HL-60 (cell line): Measurements from ENCODE around the gene ZBTB47.

Experiments used
- DNase-seq, 2 experiments: peaks; one replicate each; pipeline ENCODE4 v3.0.0-alpha.2; 2010 to 2020; ENCODE audit warnings: low read depth in 1 of 2, low spot score in 1 of 2
- H3K27ac ChIP-seq: fragments of 250-450 bp; sonication (Bioruptor Pico); replicated peaks from 2 replicates; pipeline ENCODE4 v1.5.1; 2020; ENCODE audit warnings: mild to moderate bottlenecking, moderate library complexity
- H3K27me3 ChIP-seq: fragments of 250-450 bp; sonication (Bioruptor Pico); 2 replicates; pipeline ENCODE4 v1.5.1; 2021; ENCODE audit warnings: mild to moderate bottlenecking, moderate library complexity; ENCODE audit not compliant: insufficient read depth, poor library complexity, severe bottlenecking
- H3K4me3 ChIP-seq: replicated peaks from 2 replicates; pipeline ENCODE4 v1.5.1; 2011; ENCODE audit warnings: mild to moderate bottlenecking, control low read depth, low read length; ENCODE audit not compliant: insufficient read depth
- CTCF ChIP-seq: IDR thresholded peaks from one replicate; pipeline ENCODE4 v1.5.1; 2011; ENCODE audit warnings: low read length, control low read depth, inconsistent platforms; ENCODE audit not compliant: insufficient read depth
- GABPA ChIP-seq: IDR thresholded peaks from 2 replicates; pipeline ENCODE4 v1.6.1; 2012; ENCODE audit warnings: low read depth
- POLR2AphosphoS5 ChIP-seq: IDR thresholded peaks from 2 replicates; pipeline ENCODE4 v1.6.1; 2012; ENCODE audit warnings: low read depth
- SPI1 ChIP-seq: IDR thresholded peaks from 2 replicates; pipeline ENCODE4 v1.6.1; 2012; ENCODE audit warnings: low read depth, mild to moderate bottlenecking, borderline replicate concordance
- TF ChIP-seq, protein P1 (sequence below): IDR thresholded peaks from 2 replicates; pipeline ENCODE4 v1.6.1; 2012; ENCODE audit warnings: low read depth; ENCODE audit not compliant: insufficient replicate concordance

Gene ZBTB47

DNA sequence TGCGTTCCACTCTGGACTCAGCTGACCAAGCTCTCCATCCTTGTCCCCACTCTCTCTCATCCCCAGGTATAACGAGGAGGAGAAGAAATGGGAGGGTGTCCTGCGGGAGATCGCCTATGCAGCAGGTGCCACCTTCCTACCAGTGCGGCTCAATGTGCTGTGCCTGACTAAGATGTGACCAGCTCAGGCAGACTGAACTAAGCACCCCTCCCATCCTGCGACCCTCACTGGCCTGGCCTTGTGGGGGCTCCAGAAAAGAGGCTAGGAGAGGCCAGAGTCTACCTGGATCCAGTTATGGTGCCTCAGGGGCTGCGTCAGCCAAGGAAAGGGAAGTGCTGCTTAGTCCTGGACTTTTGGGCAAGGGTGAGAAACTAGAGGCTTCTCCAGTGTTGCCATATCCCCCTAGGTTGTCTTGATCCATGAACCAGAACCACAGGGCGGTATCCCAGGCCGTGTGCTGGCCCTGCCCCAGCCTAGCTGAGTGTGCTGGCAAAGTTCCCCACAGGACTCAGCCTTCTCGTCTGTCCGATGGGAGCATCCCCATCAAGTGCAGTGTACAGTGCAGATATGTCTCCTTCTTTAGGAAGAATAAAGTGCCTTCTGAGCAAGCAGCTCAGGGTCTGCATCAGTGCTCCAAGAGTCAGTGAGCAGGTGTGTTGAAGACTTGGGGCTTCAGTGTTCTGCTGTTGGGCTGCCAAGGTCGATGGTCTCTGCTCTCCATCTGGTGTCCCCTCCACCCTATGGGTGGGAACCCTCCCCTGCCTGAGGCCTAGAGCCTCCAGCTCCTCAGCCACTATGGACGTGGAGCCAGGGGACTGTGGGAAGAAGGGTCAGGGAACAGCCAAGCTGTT, 38.5 kb downstream of the ZBTB47 start:
- no peak for DNase-seq
- TF ChIP-seq POLR2AphosphoS5 (no peak), SPI1 (no peak), GABPA (no peak), CTCF (no peak)
- TF ChIP-seq, protein P1, sequence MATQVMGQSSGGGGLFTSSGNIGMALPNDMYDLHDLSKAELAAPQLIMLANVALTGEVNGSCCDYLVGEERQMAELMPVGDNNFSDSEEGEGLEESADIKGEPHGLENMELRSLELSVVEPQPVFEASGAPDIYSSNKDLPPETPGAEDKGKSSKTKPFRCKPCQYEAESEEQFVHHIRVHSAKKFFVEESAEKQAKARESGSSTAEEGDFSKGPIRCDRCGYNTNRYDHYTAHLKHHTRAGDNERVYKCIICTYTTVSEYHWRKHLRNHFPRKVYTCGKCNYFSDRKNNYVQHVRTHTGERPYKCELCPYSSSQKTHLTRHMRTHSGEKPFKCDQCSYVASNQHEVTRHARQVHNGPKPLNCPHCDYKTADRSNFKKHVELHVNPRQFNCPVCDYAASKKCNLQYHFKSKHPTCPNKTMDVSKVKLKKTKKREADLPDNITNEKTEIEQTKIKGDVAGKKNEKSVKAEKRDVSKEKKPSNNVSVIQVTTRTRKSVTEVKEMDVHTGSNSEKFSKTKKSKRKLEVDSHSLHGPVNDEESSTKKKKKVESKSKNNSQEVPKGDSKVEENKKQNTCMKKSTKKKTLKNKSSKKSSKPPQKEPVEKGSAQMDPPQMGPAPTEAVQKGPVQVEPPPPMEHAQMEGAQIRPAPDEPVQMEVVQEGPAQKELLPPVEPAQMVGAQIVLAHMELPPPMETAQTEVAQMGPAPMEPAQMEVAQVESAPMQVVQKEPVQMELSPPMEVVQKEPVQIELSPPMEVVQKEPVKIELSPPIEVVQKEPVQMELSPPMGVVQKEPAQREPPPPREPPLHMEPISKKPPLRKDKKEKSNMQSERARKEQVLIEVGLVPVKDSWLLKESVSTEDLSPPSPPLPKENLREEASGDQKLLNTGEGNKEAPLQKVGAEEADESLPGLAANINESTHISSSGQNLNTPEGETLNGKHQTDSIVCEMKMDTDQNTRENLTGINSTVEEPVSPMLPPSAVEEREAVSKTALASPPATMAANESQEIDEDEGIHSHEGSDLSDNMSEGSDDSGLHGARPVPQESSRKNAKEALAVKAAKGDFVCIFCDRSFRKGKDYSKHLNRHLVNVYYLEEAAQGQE, result no peak
- no peak overlapping the region for H3K4me3 ChIP-seq

GRCh38 chr3:42692667-42693529, 39.4 kb downstream of the ZBTB47 start:
- no peak for DNase-seq
- no peaks in the 10 kb centered on the region for H3K27me3 ChIP-seq
- TF ChIP-seq CTCF (no peak), POLR2AphosphoS5 (no peak), SPI1 (no peak), GABPA (no peak)
- TF ChIP-seq, protein P1, result no peak

More for the DNA sequence above, 38.5 kb downstream of the ZBTB47 start:
- no peaks in the 10 kb centered on the region for H3K27me3 ChIP-seq
- no peak overlapping the region for H3K27ac ChIP-seq

GRCh38 chr3:42693530-42693930, 40.0 kb downstream of the ZBTB47 start:
- Histone ChIP-seq H3K27ac (no peak overlapping the region), H3K27me3 (no peaks in the 10 kb centered on the region), H3K4me3 (no peak overlapping the region)
- DNase-seq, result no peak
- TF ChIP-seq SPI1 (no peak), POLR2AphosphoS5 (no peak), GABPA (no peak), CTCF (no peak)
- TF ChIP-seq, protein P1, result no peak

More at GRCh38 chr3:42692667-42693529, 39.4 kb downstream of the ZBTB47 start:
- Histone ChIP-seq H3K27ac (no peak overlapping the region), H3K4me3 (no peak overlapping the region)
